H1 (cell line): Measurements from ENCODE around the gene SPATS2L. TPM values are rescaled to one million over a fixed set of nuclear protein-coding genes. Genes with fewer than 3 reads are reported as not detected.

Source experiments
- CTCF ChIA-PET: fragments of 300-600 bp; sonication (Branson Sonifier 250); formaldehyde crosslinking; loops from one replicate; lab custom pipeline; 2021; ENCODE audit not compliant: partially characterized antibody; lab: Charles Lee
- POLR2A ChIA-PET: fragments of 300-600 bp; sonication (Branson Sonifier 250); formaldehyde crosslinking; loops from one replicate; lab custom pipeline; 2021; ENCODE audit warnings: inconsistent platforms; ENCODE audit not compliant: partially characterized antibody; lab: Charles Lee
- DNase-seq, 2 experiments: peaks; one replicate each; pipeline versions ENCODE4 v3.0.0 to v3.0.0-alpha.2; 2010 to 2022; ENCODE audit warnings: low spot score in 2 of 2, low read depth in 1 of 2, mixed read lengths in 1 of 2
- FAIRE-seq: peaks from 2 replicates; lab custom pipeline; 2011; peaks lifted over from hg19 to GRCh38; lab: Jason Lieb, UNC
- H2AFZ ChIP-seq: 2 replicates; pipeline ENCODE4 v1.8.1; 2012; ENCODE audit warnings: low read length, inconsistent platforms
- H2AK5ac ChIP-seq: 2 replicates; pipeline ENCODE4 v1.6.1; 2013; ENCODE audit warnings: low read depth, low read length
- H2BK120ac ChIP-seq: replicated peaks from 2 replicates; pipeline ENCODE3; 2013; ENCODE audit warnings: low read depth, low read length, inconsistent platforms
- H2BK12ac ChIP-seq: 2 replicates; pipeline ENCODE4 v1.6.1; 2013; ENCODE audit warnings: low read depth, low read length
- H2BK15ac ChIP-seq: 2 replicates; pipeline ENCODE4 v1.6.1; 2013; ENCODE audit warnings: low read length
- H2BK20ac ChIP-seq: 2 replicates; pipeline ENCODE4 v1.6.1; 2013; ENCODE audit warnings: low read length
- H2BK5ac ChIP-seq: 2 replicates; pipeline ENCODE4 v1.6.1; 2013; ENCODE audit warnings: low read depth, low read length
- H3K14ac ChIP-seq: 2 replicates; pipeline ENCODE4 v1.6.1; 2013; ENCODE audit warnings: inconsistent platforms; ENCODE audit not compliant: insufficient read length
- H3K18ac ChIP-seq: 2 replicates; pipeline ENCODE4 v1.6.1; 2013; ENCODE audit warnings: low read length; ENCODE audit errors: extremely low read depth
- H3K23ac ChIP-seq: 2 replicates; pipeline ENCODE4 v1.6.1; 2013; ENCODE audit warnings: inconsistent platforms; ENCODE audit not compliant: insufficient read length
- H3K23me2 ChIP-seq: 2 replicates; pipeline ENCODE4 v1.6.1; 2013; ENCODE audit warnings: low read depth, low read length
- H3K27ac ChIP-seq: 2 replicates; pipeline ENCODE4 v1.6.1; 2011; ENCODE audit warnings: low read depth, low read length, inconsistent platforms
- H3K27me3 ChIP-seq, 4 experiments: replicated peaks in 1 of 4; 1 replicate in 1 of 4; 2 replicates in 3 of 4; pipeline versions ENCODE4 v1.6.1 to v1.8.1; 2011 to 2013; ENCODE audit warnings: low read length in 3 of 4, mild to moderate bottlenecking in 3 of 4, inconsistent platforms in 2 of 4, mixed read lengths in 2 of 4, moderate library complexity in 1 of 4; ENCODE audit not compliant: control insufficient read depth in 3 of 4, insufficient read depth in 3 of 4; ENCODE audit errors: extremely low read depth in 1 of 4
- H3K36me3 ChIP-seq, 4 experiments: 2 replicates each; pipeline versions ENCODE4 v1.6.1 to v1.8.1; 2011 to 2013; ENCODE audit warnings: mild to moderate bottlenecking in 4 of 4, low read length in 3 of 4, moderate library complexity in 2 of 4, control low read depth in 1 of 4, inconsistent platforms in 1 of 4; ENCODE audit not compliant: insufficient read depth in 4 of 4, control insufficient read depth in 2 of 4
- H3K4ac ChIP-seq: replicated peaks from 2 replicates; pipeline ENCODE3; 2013; ENCODE audit warnings: low read length, low read depth, mixed read lengths, inconsistent platforms; ENCODE audit not compliant: insufficient read length
- H3K4me1 ChIP-seq, 4 experiments: replicated peaks in 1 of 4; 1 replicate in 1 of 4; 2 replicates in 3 of 4; pipeline versions ENCODE4 v1.6.1 to v1.8.1; 2011 to 2013; ENCODE audit warnings: low read length in 3 of 4, inconsistent platforms in 2 of 4, mixed read lengths in 1 of 4; ENCODE audit not compliant: insufficient read depth in 4 of 4, control insufficient read depth in 3 of 4
- H3K4me2 ChIP-seq, 2 experiments: 2 replicates each; pipeline versions ENCODE4 v1.6.1 to v1.8.1; 2011 to 2013; ENCODE audit warnings: low read depth in 2 of 2, low read length in 2 of 2, control low read depth in 1 of 2, inconsistent platforms in 1 of 2, mild to moderate bottlenecking in 1 of 2; ENCODE audit not compliant: insufficient read depth in 1 of 2
- H3K4me3 ChIP-seq, 4 experiments: fragments of 200-600, 300-600 bp in 1 of 4; sonication (generic), shearing (Covaris generic), sonication (Bioruptor Twin) in 1 of 4; 2 replicates each; pipeline versions ENCODE4 v1.5.1 to v1.8.1; 2011 to 2016; ENCODE audit warnings: low read length in 4 of 4, low read depth in 3 of 4, control low read depth in 2 of 4, inconsistent platforms in 2 of 4, mild to moderate bottlenecking in 2 of 4, mixed read lengths in 1 of 4, moderate library complexity in 1 of 4; ENCODE audit not compliant: insufficient read depth in 2 of 4; ENCODE audit errors: extremely low read depth in 1 of 4
- H3K56ac ChIP-seq: replicated peaks from 2 replicates; pipeline ENCODE3; 2013; ENCODE audit warnings: low read depth, mild to moderate bottlenecking, mixed read lengths, low read length, inconsistent platforms; ENCODE audit not compliant: insufficient read length
- H3K79me1 ChIP-seq: 2 replicates; pipeline ENCODE4 v1.6.1; 2013; ENCODE audit warnings: low read depth, low read length, control low read depth
- H3K79me2 ChIP-seq, 2 experiments: 2 replicates each; pipeline versions ENCODE4 v1.6.1 to v1.8.1; 2012 to 2013; ENCODE audit warnings: low read length in 2 of 2, mild to moderate bottlenecking in 2 of 2, inconsistent platforms in 1 of 2; ENCODE audit not compliant: insufficient read depth in 2 of 2, control insufficient read depth in 1 of 2
- H3K9ac ChIP-seq, 4 experiments: replicated peaks in 1 of 4; 1 replicate in 1 of 4; 2 replicates in 3 of 4; pipeline versions ENCODE4 v1.6.1 to v1.8.1; 2011 to 2013; ENCODE audit warnings: low read depth in 3 of 4, low read length in 3 of 4, control low read depth in 2 of 4, mild to moderate bottlenecking in 2 of 4, moderate library complexity in 2 of 4, inconsistent platforms in 1 of 4; ENCODE audit errors: extremely low read depth in 1 of 4
- H3K9me3 ChIP-seq, 2 experiments: 2 replicates each; pipeline versions ENCODE4 v1.6.1 to v1.8.1; 2012 to 2013; ENCODE audit warnings: mild to moderate bottlenecking in 2 of 2, moderate library complexity in 2 of 2, control low read depth in 1 of 2, inconsistent platforms in 1 of 2, low read depth in 1 of 2, low read length in 1 of 2, mixed read lengths in 1 of 2; ENCODE audit not compliant: insufficient read depth in 2 of 2
- H4K20me1 ChIP-seq, 2 experiments: replicated peaks in 1 of 2; 2 replicates each; pipeline versions ENCODE3 to v1.8.1; 2011 to 2013; ENCODE audit warnings: inconsistent platforms in 2 of 2, low read length in 2 of 2, mild to moderate bottlenecking in 1 of 2; ENCODE audit not compliant: insufficient read depth in 2 of 2, control insufficient read depth in 1 of 2
- H4K5ac ChIP-seq: 2 replicates; pipeline ENCODE4 v1.6.1; 2013; ENCODE audit warnings: low read length, low read depth, mixed read lengths, inconsistent platforms; ENCODE audit not compliant: insufficient read length
- H4K8ac ChIP-seq: 2 replicates; pipeline ENCODE4 v1.8.0; 2013; ENCODE audit warnings: mild to moderate bottlenecking, moderate library complexity, low read length, inconsistent platforms; ENCODE audit not compliant: insufficient read depth; ENCODE audit errors: extremely low read depth
- H4K91ac ChIP-seq: replicated peaks from 2 replicates; pipeline ENCODE3; 2013; ENCODE audit warnings: low read length, mixed read lengths, inconsistent platforms; ENCODE audit not compliant: insufficient read length
- CBX8 ChIP-seq: fragments of 300-800, 300-1000 bp; sonication (generic); IDR thresholded peaks from 2 replicates; pipeline ENCODE4 v1.7.1; 2016; ENCODE audit warnings: low read depth, low read length, borderline replicate concordance
- POLR2AphosphoS5 ChIP-seq: IDR thresholded peaks from 2 replicates; pipeline ENCODE4 v1.6.1; 2011; ENCODE audit warnings: low read depth, low read length
- SP2 ChIP-seq: IDR thresholded peaks from 2 replicates; pipeline ENCODE4 v1.6.1; 2012; ENCODE audit warnings: mild to moderate bottlenecking, low read length, inconsistent platforms
- WGBS, 2 experiments: shearing (Covaris generic) in 1 of 2; methylation state at CpG; one replicate each; pipeline versions ENCODE4 v1.1.6 to v1.1.7; 2013 to 2015; ENCODE audit warnings: low lambda C conversion rate in 2 of 2, mixed read lengths in 2 of 2, inconsistent platforms in 1 of 2, low coverage in 1 of 2, missing lambda C conversion rate in 1 of 2; ENCODE audit not compliant: insufficient replicate concordance in 2 of 2, insufficient coverage in 1 of 2, insufficient read length in 1 of 2; ENCODE audit errors: extremely low coverage in 1 of 2, missing lambda C conversion rate in 1 of 2; 5-methylcytosine and 5-hydroxymethylcytosine counted together
- polyA plus RNA-seq, 7 experiments: library from polyadenylated mRNA; depleted of rRNA in 3 of 7; stranded (reverse) in 5 of 7; unstranded in 2 of 7; fragments of >200 nt in 5 of 7; fragments of 200-250 nt in 2 of 7; gene quantifications; 1 replicate in 5 of 7; 2 replicates in 1 of 7; 4 replicates in 1 of 7; pipeline versions ENCODE4 v1.2.1 to v1.2.3, GENCODE V29; 2011 to 2013; ENCODE audit warnings: missing spikeins in 2 of 7, mixed read lengths in 2 of 7
- total RNA-seq: library from RNA; stranded (reverse); fragmentation: NEBNext Ultra II Directional; extraction: Animal tissue kit (Norgen Biotek cat#: 25700); gene quantifications from 2 replicates; pipeline ENCODE4 v1.2.1, GENCODE V29; 2021

Gene SPATS2L
- total and polyA plus RNA-seq, 2 of the 8 experiments (the other 6 are each of a cell fraction or from before 2014, with no cell fraction given): 67.3 to 189 TPM

- Histone ChIP-seq H3K27ac (no peak overlapping the region), H3K4me1 (peaks cover 4 to 12% (median 7%) of the 10 kb centered on the region in 4 experiments; a peak in 5 of 7 replicates), H2BK15ac (no peak overlapping the region), H3K9me3 (no peaks in the 10 kb centered on the region), H3K18ac (no peak overlapping the region), H3K23me2 (no peaks in the 10 kb centered on the region), H4K91ac (no peak overlapping the region), H3K14ac (no peak overlapping the region), H2BK120ac (no peak overlapping the region), H3K79me1 (0 out of 2 replicates have a peak, but pooled peaks cover 4% of the 10 kb centered on the region), H3K27me3 (no peaks in the 10 kb centered on the region), H4K20me1 (no peaks in the 10 kb centered on the region), H3K79me2 (peaks cover 0 to 97% of the 10 kb centered on the region in 2 experiments; a peak in 3 of 4 replicates), H3K56ac (no peak overlapping the region), H4K5ac (no peak overlapping the region), H3K4me3 (no peak overlapping the region), H2AK5ac (no peak overlapping the region), H3K23ac (no peak overlapping the region), H3K9ac (no peak overlapping the region), H3K36me3 (no peaks in the 10 kb centered on the region; a peak in 1 of 8 replicates), H3K4me2 (no peak overlapping the region), H3K4ac (no peak overlapping the region), H4K8ac (no peak overlapping the region), H2BK5ac (no peak overlapping the region), H2AFZ (no peak overlapping the region), H2BK20ac (no peak overlapping the region), H2BK12ac (peak overlapping the region; percentile 22; the same call in 1 of the 2 replicates)
- CTCF ChIA-PET: interaction anchor here (0.9 to 1.1 kb wide), 3 partner anchors 10 to 141 kb away, joined by 3 read pairs; no protein-coding TSS in a partner anchor
- POLR2A ChIA-PET: interaction anchor here (0.6 to 1.3 kb wide), 2 partner anchors 9 to 16 kb away, joined by 3 read pairs; no protein-coding TSS in a partner anchor
- DNase-seq (no peak), FAIRE-seq (no peak)
- TF ChIP-seq SP2: no peak
- TF ChIP-seq POLR2AphosphoS5: 0 out of 2 replicates have a peak, but pooled peaks have one; percentile 25
- TF ChIP-seq CBX8: no peak
- WGBS, 2 experiments: 84% methylated on average over 2 of the region's 2 CpGs; no CpG with 5 or more reads in 1 of the 2 experiments
Observed at GRCh38 chr2:200342235-200342634, 35.7 kb downstream of the SPATS2L start.
